B cell (primary cell): ENCODE measurements around the gene CLDN4. TPM values are rescaled to one million over a fixed set of nuclear protein-coding genes. Genes with fewer than 3 reads are reported as not detected.
"Not testable (repeated sequence)": the region's sequence is repeated elsewhere in the genome, so short reads cannot be mapped to it uniquely, and the experiment has no call there.

ENCODE experiments used
- ATAC-seq: fragments of 200-7000 bp; cut with Tn5 transposase; one replicate; pipeline ENCODE4 v1.10.0; 2021; ENCODE audit warnings: low read depth, mild to moderate bottlenecking, moderate number of reproducible peaks, moderate library complexity
- CTCF ChIA-PET: fragments of 350-600 bp; sonication (Branson Sonifier 250); formaldehyde crosslinking; loops from one replicate; lab custom pipeline; 2021; ENCODE audit warnings: antibody characterized with exemption, inconsistent platforms; lab: Charles Lee
- POLR2A ChIA-PET: fragments of 350-600 bp; sonication (Branson Sonifier 250); formaldehyde crosslinking; loops from one replicate; lab custom pipeline; 2021; ENCODE audit warnings: antibody characterized with exemption; lab: Charles Lee
- DNase-seq: peaks from one replicate; pipeline ENCODE4 v3.0.0; 2013
- H2AFZ ChIP-seq: 2 replicates; pipeline ENCODE4 v1.6.1; 2012; ENCODE audit warnings: mild to moderate bottlenecking, low read depth, low read length; ENCODE audit not compliant: insufficient read depth, poor library complexity, severe bottlenecking
- H3K27ac ChIP-seq, 2 donors: 1 replicate in 1 of 2; 2 replicates in 1 of 2; pipeline ENCODE4 v1.5.1; 2012 to 2013; ENCODE audit warnings: low read length in 2 of 2, mild to moderate bottlenecking in 2 of 2, moderate library complexity in 1 of 2
- H3K27me3 ChIP-seq, 4 experiments: fragments of 200-600 bp in 1 of 4; sonication (generic) in 1 of 4; replicated peaks in 1 of 4; 1 replicate in 2 of 4; 2 replicates in 2 of 4; pipeline versions ENCODE4 v1.6.1 to v1.7.0; 2013 to 2016; ENCODE audit warnings: low read length in 3 of 4, mild to moderate bottlenecking in 2 of 4, mixed read lengths in 1 of 4, moderate library complexity in 1 of 4; ENCODE audit not compliant: insufficient read depth in 4 of 4, control insufficient read depth in 3 of 4; ENCODE audit errors: control extremely low read depth in 1 of 4
- H3K36me3 ChIP-seq, 2 experiments: replicated peaks in 1 of 2; 1 replicate in 1 of 2; 2 replicates in 1 of 2; pipeline versions ENCODE4 v1.6.1 to v1.7.1; 2013; ENCODE audit warnings: low read length in 1 of 2; ENCODE audit not compliant: insufficient read depth in 2 of 2, control insufficient read depth in 1 of 2; ENCODE audit errors: control extremely low read depth in 1 of 2, extremely low read depth in 1 of 2
- H3K4me1 ChIP-seq, 2 donors: fragments of 200-600 bp in 1 of 2; sonication (generic) in 1 of 2; 1 replicate in 1 of 2; 2 replicates in 1 of 2; pipeline versions ENCODE4 v1.5.1 to v1.6.1; 2013 to 2017; ENCODE audit warnings: low read length in 2 of 2; ENCODE audit not compliant: control insufficient read depth in 2 of 2, insufficient read depth in 2 of 2
- H3K4me2 ChIP-seq: replicated peaks from 2 replicates; pipeline ENCODE3; 2012; ENCODE audit warnings: mild to moderate bottlenecking, low read depth, low read length; ENCODE audit not compliant: poor library complexity, severe bottlenecking
- H3K4me3 ChIP-seq, 5 experiments: fragments of 200-600 bp in 1 of 5; sonication (generic) in 1 of 5; 1 replicate in 3 of 5; 2 replicates in 2 of 5; pipeline versions ENCODE4 v1.5.1 to v1.7.0; 2011 to 2016; ENCODE audit warnings: low read length in 4 of 5, mild to moderate bottlenecking in 4 of 5, low read depth in 2 of 5, control low read depth in 1 of 5, moderate library complexity in 1 of 5; ENCODE audit not compliant: insufficient read depth in 1 of 5; ENCODE audit errors: control extremely low read depth in 1 of 5, extremely low read depth in 1 of 5
- H3K79me2 ChIP-seq: fragments of 200-600 bp; sonication (generic); one replicate; pipeline ENCODE4 v1.6.0; 2016; ENCODE audit warnings: low read length; ENCODE audit not compliant: control insufficient read depth, insufficient read depth
- H3K9ac ChIP-seq: fragments of 200-600 bp; sonication (generic); 2 replicates; pipeline ENCODE4 v1.6.1; 2017; ENCODE audit warnings: mild to moderate bottlenecking, low read length, moderate library complexity
- H3K9me3 ChIP-seq, 3 donors: one replicate each; pipeline versions ENCODE4 v1.6.1 to v1.7.1; 2013; ENCODE audit warnings: low read length in 2 of 3; ENCODE audit not compliant: control insufficient read depth in 2 of 3, insufficient read depth in 1 of 3; ENCODE audit errors: control extremely low read depth in 1 of 3
- H4K20me1 ChIP-seq: 2 replicates; pipeline ENCODE4 v1.6.0; 2012; ENCODE audit warnings: mild to moderate bottlenecking, low read length; ENCODE audit not compliant: insufficient read depth, control insufficient read depth, poor library complexity, severe bottlenecking
- H3K27ac Mint-ChIP-seq: one replicate; pipeline ENCODE4 v1.8.0; 2021; ENCODE audit warnings: mixed read lengths
- H3K27me3 Mint-ChIP-seq: one replicate; pipeline ENCODE4 v1.8.0; 2021; ENCODE audit warnings: mixed read lengths
- H3K4me1 Mint-ChIP-seq: one replicate; pipeline ENCODE4 v1.8.0; 2021; ENCODE audit warnings: mixed read lengths
- H3K4me3 Mint-ChIP-seq: one replicate; pipeline ENCODE4 v1.8.0; 2021; ENCODE audit warnings: mixed read lengths
- H3K9me3 Mint-ChIP-seq: one replicate; pipeline ENCODE4 v1.8.0; 2022; ENCODE audit warnings: mixed read lengths; ENCODE audit not compliant: insufficient read depth
- CTCF ChIP-seq: fragments of 200-600 bp; IDR thresholded peaks from one replicate; pipeline ENCODE4 v1.8.0; 2022; ENCODE audit warnings: antibody characterized with exemption, mild to moderate bottlenecking
- EZH2 ChIP-seq: IDR thresholded peaks from 2 replicates; pipeline ENCODE4 v1.6.1; 2012; ENCODE audit warnings: borderline replicate concordance, low read depth, mild to moderate bottlenecking, moderate library complexity, low read length; ENCODE audit not compliant: insufficient read depth, poor library complexity, severe bottlenecking
- WGBS: methylation state at CpG from one replicate; pipeline ENCODE4 v1.1.5; 2013; ENCODE audit warnings: missing lambda C conversion rate; ENCODE audit not compliant: insufficient coverage; 5-methylcytosine and 5-hydroxymethylcytosine counted together
- intact Hi-C: fragments of 100-400 bp; cut with micrococcal nuclease; formaldehyde crosslinking; loops from one replicate; pipeline ENCODE4 v1.10.0; 2022
- polyA plus RNA-seq: library from polyadenylated mRNA; depleted of rRNA; stranded (reverse); fragments of >200 nt; gene quantifications from 2 replicates; pipeline ENCODE4 v1.2.3, GENCODE V29; 2012
- total RNA-seq, 2 donors: library from RNA; stranded (reverse); fragments of 120-200 nt in 1 of 2; gene quantifications; 1 replicate in 1 of 2; 2 replicates in 1 of 2; pipeline versions ENCODE4 v1.2.3 to v1.2.4, GENCODE V29; 2013 to 2022

CLDN4 gene
- total and polyA plus RNA-seq, 2 donors (not counting 1 experiment from before 2014, with no cell fraction given), result 0.09 TPM; not detected in 1

- Histone ChIP-seq H3K4me3 (no peak overlapping the region), H3K9me3 (no peaks in the 10 kb centered on the region), H3K36me3 (no peaks in the 10 kb centered on the region), H3K4me1 (peaks cover 25 to 40% of the 10 kb centered on the region in 2 donors), H3K79me2 (no peaks in the 10 kb centered on the region), H2AFZ (peak overlapping the region; percentile 25), H3K4me2 (peak overlapping the region; percentile 38), H3K27ac (no peak overlapping the region), H4K20me1 (no peaks in the 10 kb centered on the region), H3K9ac (no peak overlapping the region), H3K27me3 (no peaks in the 10 kb centered on the region)
- ATAC-seq (no peak), DNase-seq (no peak)
- intact Hi-C loops, result no loop called here
- TF ChIP-seq EZH2, result no peak
- TF ChIP-seq CTCF, result no peak
- peaks cover 32% of the 10 kb centered on the region for H3K4me1 Mint-ChIP-seq
- no peaks in the 10 kb centered on the region for H3K27me3 Mint-ChIP-seq
- H3K4me3 Mint-ChIP-seq, result peak overlapping the region; percentile 66
- CTCF ChIA-PET, result interaction anchor here (2.3 kb wide), 1 partner anchor 32 kb away, joined by 6 read pairs; no protein-coding TSS in a partner anchor
- peak overlapping the region; percentile 46 for H3K27ac Mint-ChIP-seq
- no peaks in the 10 kb centered on the region for H3K9me3 Mint-ChIP-seq
- POLR2A ChIA-PET, result no interaction called here
- 20% methylated on average over 1 of the region's 9 CpGs for WGBS
These were observed 13.3 kb downstream of the CLDN4 start for GRCh38 chr7:73844131-73844547.

DNA sequence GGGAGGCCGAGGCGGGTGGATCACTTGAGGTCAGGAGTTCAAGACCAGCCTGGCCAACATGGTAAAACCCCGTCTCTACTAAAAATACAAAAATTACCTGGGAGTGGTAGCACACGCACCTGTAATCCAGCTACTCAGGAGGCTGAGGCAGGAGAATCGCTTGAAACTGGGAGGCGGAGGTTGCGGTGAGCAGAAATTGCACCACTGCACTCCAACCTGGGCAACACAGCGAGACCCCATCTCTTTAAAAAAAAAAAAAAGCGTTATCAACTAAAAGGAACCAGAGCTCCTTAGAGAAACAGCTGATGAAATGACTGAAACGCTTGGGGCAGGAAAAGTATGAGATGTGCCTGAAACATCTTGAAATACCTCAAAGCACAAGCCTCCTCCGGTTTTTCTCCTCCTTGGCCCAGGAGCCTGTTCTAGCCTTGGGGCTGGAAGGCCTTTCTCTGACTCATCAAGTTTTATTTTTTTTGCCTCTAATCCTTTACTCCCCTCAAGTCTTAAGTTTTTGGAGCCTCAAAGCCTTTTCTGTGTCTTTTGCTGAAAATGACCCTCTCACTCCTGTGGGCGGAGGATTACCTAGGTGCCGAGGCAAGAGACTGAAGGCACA is 14.2 kb downstream of the CLDN4 start:
- ChIA-PET CTCF (interaction anchor here (0.7 to 0.9 kb wide), 2 partner anchors 10 to 237 kb away, joined by 3 read pairs; no protein-coding TSS in a partner anchor), POLR2A (interaction anchor here (0.5 kb wide), 2 partner anchors 37 to 767 kb away, joined by 3 to 4 read pairs; no protein-coding TSS in a partner anchor)
- Histone ChIP-seq H3K27ac (no peak overlapping the region), H4K20me1 (no peaks in the 10 kb centered on the region), H3K79me2 (no peaks in the 10 kb centered on the region), H3K4me1 (peaks cover 25 to 40% of the 10 kb centered on the region in 2 donors), H3K9ac (no peak overlapping the region), H2AFZ (no peak overlapping the region), H3K9me3 (no peaks in the 10 kb centered on the region), H3K36me3 (no peaks in the 10 kb centered on the region), H3K4me3 (no peak overlapping the region), H3K27me3 (no peaks in the 10 kb centered on the region), H3K4me2 (no peak overlapping the region)
- H3K27me3 Mint-ChIP-seq, result peaks cover 4% of the 10 kb centered on the region
- intact Hi-C loops, result no loop called here
- ATAC-seq, result no peak
- no peaks in the 10 kb centered on the region for H3K9me3 Mint-ChIP-seq
- H3K4me1 Mint-ChIP-seq, result peaks cover 32% of the 10 kb centered on the region
- peak overlapping the region; percentile 3 for H3K4me3 Mint-ChIP-seq
- no peak for TF ChIP-seq EZH2
- TF ChIP-seq CTCF, result no peak
- no peak overlapping the region for H3K27ac Mint-ChIP-seq
- 60% methylated on average over 2 of the region's 13 CpGs for WGBS
- no peak for DNase-seq

DNA sequence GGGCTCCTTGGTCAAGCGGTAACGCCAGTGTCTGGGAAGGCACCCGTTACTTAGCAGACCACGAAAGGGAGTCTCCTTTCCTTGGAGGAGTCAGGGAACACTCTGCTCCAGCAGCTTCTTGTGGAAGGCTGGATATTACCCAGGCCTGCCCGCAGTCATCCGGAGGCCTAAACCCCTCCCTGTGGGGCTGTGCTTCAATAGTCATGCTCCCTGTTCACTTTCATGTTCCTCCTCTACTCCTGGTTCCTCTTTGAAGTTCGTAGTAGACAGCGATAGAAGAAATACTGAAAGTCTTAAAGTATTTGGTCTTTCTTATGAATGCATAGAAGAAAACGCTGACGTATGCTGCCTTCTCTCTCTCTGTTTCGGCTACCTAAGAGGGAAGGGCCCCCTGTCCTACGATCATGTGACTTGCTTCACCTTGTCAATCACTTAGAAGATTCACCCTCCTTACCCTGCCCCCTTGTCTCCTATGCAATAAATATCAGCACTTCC is 15.0 kb downstream of the CLDN4 start:
- peak overlapping the region; percentile 89 for H3K27ac Mint-ChIP-seq
- intact Hi-C loops, H3K79me2 ChIP-seq, H3K9me3 Mint-ChIP-seq, CTCF ChIA-PET, H3K27me3 Mint-ChIP-seq, H3K9me3 ChIP-seq, ATAC-seq, H3K27me3 ChIP-seq, H4K20me1 ChIP-seq, H3K36me3 ChIP-seq: not testable (repeated sequence)
- peak overlapping the region in 1 of 5 experiments; percentile 1 for H3K4me3 ChIP-seq
- peak overlapping the region; percentile 43 for H3K4me2 ChIP-seq
- 44% methylated on average over 5 of the region's 12 CpGs for WGBS
- peaks cover 32% of the 10 kb centered on the region for H3K4me1 Mint-ChIP-seq
- peak overlapping the region; percentile 18 for H2AFZ ChIP-seq
- peak overlapping the region; percentile 78 for H3K4me3 Mint-ChIP-seq
- POLR2A ChIA-PET, result interaction anchor here (0.5 kb wide), 1 partner anchor 38 kb away, joined by 4 read pairs; no protein-coding TSS in a partner anchor
- peak overlapping the region; percentile 27 to 54 for H3K27ac ChIP-seq
- H3K9ac ChIP-seq, result peak overlapping the region; percentile 14
- DNase-seq, result peak; percentile 72
- H3K4me1 ChIP-seq, result peaks cover 25 to 40% of the 10 kb centered on the region in 2 donors
